Glomerular endothelial cell (primary cell): ENCODE results near the gene EN2. TPM values are rescaled to one million over a fixed set of nuclear protein-coding genes. Genes with fewer than 3 reads are reported as not detected.
"Not testable (repeated sequence)": the region's sequence is repeated elsewhere in the genome, so short reads cannot be mapped to it uniquely, and the experiment has no call there.

Source experiments
- DNase-seq: peaks from one replicate; pipeline ENCODE4 v3.0.0-alpha.2; 2011; ENCODE audit warnings: low read depth, low spot score; ENCODE audit errors: extremely low read depth
- total RNA-seq: library from RNA; depleted of rRNA; stranded (reverse); fragments of >200 nt; gene quantifications from 2 replicates; pipeline ENCODE4 v1.2.3, GENCODE V29; 2015

Gene EN2
- total RNA-seq, 1 donor from 2014 or later, result not detected

DNA sequence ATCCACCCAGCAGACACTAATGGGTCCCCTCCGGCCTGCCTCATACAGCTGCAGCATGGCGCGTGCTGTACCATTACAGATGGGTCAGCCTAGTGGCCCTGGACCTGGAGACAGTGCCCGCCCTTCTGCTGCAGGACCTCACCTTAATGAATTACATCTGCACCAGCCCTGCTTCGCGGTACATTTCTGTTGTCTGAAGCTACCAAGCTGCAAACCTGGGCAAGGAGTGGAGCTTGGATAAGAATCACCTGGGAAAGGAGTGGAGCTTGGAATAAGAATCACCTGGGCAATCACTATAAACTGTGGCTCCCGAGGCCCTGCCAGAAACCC is 33.0 kb upstream of the EN2 start:
- DNase-seq, result no peak

DNA sequence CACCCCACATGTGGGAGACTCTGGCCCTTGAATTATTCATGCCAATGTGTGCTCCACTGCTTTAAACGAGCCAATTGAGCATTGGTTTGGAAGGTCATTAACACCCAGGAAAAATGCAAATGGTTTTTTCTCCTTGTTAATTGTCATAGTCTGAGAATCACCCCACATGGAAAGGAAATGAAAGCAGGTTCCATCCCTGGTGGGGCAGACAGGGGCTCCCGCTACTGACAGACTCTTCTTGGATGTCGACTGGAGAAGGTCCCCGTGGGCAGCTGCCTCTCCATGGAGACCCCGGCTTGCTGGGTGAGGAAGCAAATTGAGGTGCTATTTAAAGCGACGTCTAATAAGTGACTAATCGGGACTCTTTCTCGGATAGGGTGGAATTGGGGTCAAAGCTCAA is 32.0 kb upstream of the EN2 start:
- DNase-seq, result no peak

DNA sequence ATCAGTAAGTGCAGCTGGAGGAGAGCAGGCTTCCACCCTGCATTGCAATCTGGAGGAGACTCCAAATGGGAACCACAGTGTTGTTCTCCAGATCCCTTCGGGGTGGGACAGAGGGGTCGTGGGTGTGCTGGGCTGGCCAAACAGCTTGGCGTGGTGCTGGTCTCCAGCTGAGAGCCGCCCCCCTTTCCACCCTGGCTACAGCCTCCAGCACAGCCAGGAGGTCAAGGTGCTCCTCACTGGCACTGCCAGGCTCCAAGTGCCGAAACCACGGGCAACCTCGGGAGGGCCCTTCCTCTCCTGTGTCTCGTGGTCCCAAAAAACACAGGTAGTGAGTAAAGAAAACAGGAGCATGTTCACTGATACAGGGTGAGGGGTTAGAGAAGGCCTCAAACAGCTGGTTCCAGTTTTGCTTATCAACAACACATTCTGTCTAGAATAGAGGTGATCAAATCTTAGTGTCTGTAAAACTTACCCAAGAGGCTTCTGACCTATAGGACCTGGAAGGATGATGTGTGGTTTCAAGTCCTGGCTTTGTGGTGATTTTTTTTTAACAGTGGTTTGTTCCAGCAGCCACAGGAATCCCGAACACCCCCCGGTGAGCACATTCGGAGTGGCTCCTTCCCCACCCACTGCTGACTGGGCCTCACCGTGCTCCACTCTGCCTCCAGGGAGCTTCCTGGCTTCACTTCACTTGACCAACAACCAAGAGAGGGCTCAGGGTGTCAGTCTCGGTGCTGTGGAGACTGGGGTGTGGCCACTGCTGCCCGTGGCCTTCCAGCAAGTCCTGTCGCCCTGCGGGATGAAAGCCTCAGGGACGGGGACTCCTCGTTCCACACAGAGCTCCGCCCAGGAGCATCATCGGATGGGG is 31.2 kb upstream of the EN2 start:
- no peak for DNase-seq

DNA sequence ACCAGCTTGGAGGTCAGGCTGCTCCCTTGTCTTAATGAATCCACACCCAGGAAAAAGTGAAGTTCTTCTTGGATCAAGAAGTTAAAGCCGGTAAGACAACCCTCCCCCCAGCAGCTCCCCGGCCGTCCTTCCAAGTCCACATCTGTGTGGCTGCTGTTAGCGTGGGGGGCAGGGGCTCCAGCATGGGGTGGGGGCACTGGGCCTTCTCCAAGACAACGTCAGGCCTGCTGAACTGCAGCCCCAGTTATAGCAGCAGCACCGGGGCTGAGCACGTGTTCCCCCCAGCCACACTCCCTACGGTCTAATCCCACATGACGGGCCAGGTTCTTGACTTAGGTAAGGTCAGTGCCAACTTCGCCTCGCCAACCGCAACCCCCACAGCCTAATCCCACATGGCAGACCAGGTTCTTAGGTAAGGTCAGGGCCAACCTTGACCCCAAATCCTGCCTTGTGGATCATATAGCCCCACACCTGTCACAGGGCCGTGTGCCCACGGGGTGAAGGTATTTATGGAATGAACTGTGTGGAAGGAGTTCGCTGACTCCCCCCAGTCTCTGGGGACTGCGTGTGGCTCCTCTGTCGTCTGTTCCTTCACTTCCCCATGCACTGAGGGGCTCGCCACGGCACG is 30.4 kb upstream of the EN2 start:
- DNase-seq, result no peak

- no peak for DNase-seq
Observed at GRCh38 chr7:155428171-155428834, 29.6 kb upstream of the EN2 start.

DNA sequence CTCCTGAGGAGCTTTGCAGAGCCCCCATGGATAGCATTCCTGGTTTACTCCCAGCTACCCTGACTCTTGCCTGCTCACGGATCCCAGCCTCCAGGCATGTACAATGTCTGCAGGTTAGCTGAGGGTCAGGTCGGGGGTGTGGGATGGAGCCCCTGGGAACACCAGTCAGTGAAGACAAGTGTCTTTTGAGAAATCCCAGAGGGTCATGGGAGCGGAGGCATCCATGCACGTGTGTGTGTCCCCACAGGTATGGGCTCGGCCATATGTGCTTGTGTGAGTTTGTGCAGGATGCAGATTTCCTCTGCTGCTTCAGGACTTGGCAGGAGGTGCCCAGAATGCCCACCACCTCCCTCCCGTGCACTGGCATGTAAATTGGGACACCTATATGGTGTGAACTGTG is 28.3 kb upstream of the EN2 start:
- no peak for DNase-seq

- no peak for DNase-seq
Observed at GRCh38 chr7:155430606-155431005, 27.3 kb upstream of the EN2 start.

DNA sequence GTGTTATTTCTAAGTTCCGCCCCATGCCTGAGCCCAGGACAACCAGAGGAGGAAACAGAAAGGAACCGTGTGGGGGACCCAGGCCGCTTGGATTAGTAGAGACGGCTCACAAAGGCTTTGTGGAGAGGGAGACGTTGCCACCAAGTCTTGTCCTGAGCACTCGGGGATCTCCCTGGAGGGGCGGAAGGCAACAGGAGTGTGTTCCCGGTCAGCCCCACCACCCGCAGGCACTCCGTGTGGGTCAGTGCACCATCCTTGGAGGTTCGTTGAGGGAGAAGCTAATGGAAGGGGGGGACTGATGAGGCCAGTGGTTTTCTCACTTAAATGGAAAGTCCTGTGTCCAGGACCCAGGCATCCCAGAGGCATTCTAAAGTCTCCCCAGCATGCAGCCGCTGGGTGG is 26.7 kb upstream of the EN2 start:
- no peak for DNase-seq

- DNase-seq, result no peak
Observed at GRCh38 chr7:155431711-155432110, 26.2 kb upstream of the EN2 start.

DNA sequence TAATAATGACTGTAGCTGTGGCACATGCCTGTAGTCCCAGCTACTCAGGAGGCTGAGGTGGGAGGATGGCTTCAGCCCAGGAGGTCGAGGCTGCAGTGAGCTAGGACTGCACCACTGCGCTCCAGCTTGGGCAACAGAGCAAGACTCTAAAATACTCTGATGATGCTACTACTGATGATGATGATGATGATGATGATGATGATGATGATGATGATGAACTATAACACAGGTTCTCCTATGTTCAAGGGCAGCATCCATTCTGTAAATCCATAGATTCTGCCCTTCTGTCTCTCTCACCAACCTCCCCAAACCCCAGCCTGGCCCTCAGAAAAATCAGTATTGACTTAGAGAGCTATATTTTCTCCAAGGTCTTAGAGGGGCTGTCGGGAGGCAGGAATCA is 22.8 kb upstream of the EN2 start:
- no peak for DNase-seq

GRCh38 chr7:155437836-155438235 is 20.1 kb upstream of the EN2 start:
- no peak for DNase-seq

- no peak for DNase-seq
Observed at GRCh38 chr7:155438777-155439176, 19.2 kb upstream of the EN2 start.

DNA sequence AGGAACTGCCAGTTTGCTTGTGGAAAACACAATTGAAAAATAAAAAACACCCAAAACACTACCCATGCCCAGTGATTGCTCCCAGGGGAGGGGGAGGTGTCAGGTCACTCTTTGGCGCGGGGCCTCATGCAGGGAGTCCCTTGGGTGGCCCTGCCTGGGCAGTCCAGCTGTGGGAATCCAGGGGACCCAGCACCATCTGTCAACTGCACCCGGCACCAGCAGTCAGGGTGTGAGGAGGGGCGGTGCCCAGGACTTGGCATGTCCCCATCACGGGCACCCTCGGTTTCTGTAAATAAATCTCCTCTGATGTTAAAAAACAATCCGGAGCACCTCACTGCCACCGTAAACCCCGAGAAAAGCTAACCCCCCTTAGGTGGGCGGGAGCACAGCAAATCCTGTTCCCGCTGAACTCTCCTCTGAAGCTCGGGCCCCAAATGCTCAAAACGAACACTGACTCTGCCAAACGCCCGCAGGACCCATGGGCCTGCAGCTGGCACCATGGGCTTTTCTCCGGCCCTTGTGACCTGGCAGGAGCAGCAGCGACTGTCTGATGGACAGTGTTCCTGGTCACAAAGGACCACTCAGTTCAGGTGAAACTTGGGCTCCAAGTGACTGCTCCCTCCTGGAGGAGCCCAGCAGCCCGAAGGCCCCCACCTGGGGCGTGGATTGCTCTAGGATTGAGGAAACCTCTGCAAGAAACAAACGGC is 18.5 kb upstream of the EN2 start:
- DNase-seq, result no peak

GRCh38 chr7:155440018-155440410 is 17.9 kb upstream of the EN2 start:
- DNase-seq, result no peak

- no peak for DNase-seq
Observed at GRCh38 chr7:155441856-155442255, 16.1 kb upstream of the EN2 start.

DNA sequence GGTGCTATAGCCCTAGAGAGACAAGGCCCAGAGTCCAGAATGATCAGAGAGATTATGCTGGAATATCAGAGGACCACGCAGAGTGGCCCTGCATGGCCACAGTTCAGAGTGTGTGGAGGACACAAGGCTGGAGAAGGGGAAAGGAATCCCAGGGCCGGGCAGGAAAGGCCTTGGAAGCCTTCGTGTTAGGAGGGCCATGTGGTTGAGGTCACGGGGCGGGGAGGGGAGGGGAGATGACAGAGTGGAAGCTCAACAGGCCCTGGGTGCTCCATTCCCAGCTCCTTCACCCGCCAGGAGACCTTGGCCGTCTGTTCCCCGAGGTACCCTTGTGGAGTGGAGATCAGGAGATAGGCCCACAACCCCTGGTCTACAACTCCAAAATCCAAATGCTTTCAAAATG is 13.2 kb upstream of the EN2 start:
- DNase-seq, result no peak

DNA sequence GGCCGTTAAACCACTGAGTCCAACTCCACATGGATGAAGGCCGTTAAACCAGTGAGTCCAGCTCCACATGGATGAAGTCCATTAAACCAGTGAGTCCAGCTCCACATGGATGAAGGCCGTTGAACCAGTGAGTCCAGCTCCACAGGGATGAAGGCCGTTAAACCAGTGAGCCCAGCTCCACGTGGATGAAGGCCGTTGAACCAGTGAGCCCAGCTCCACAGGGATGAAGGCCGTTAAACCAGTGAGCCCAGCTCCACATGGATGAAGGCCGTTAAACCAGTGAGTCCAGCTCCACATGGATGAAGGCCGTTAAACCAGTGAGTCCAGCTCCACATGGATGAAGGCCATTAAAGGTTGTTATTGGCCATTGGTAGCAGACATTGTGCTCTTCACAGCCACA is 12.3 kb upstream of the EN2 start:
- not testable (repeated sequence) for DNase-seq

DNA sequence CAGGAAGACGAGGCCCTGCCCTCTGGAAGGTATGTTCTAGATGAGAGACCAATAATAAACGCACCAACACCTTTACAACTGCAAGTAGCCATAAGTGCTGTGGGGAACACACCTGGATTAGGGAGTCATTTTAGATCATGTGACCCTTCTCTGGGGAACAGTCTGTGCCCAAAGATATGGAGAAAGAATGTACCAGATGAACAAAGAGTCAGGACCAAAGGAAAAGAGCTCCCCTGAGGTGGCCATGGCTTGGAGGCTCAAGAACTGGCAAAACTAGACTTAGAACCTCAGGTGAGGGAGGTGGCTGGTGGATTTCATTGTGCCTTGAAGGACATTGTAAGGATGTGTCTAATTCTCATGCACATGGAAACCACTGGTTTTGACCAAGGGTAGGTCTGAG is 10.3 kb upstream of the EN2 start:
- no peak for DNase-seq

GRCh38 chr7:155448632-155449007 is 9.3 kb upstream of the EN2 start:
- no peak for DNase-seq

DNA sequence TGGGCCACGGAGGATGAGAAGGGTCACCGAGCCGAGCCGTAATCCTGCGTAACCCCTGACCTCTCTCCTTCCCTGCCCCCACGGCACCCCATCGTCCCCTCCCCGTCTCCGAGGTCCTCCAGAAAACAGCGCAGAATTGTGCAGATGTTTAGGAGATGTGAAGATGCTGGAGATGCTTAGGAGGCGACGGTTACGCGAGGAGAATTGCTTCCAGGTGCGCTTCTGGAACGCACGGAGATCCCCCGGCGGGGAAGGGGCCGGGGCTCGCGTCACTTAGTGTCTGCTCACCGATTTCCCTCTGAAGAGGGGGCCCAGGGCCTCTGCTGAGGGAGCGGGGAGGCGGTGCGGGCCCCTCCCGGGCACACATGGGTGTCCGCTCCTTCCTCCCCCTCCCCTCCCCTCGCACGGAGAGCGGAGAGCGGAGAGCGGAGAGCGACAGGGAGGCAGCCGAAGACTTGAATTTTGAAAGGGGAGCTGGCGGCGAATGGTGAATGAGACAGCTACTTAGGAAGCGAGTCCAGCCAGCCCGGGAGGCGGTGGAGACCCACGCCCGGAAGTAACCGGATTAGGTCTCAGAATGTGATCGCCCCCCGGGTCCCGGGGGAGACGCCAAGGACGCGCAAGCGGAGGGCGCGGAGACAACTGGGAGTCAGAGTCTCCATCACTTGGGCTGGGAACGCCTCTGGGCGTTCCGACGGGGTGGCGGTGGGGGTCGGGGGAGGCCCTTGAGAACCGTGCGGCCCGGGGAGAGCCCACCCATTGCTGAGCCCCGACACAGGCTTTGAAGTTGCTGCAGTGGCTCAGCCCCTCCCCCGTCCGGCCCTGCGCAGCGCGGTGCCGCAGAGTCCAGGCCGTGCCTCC is 8.7 kb upstream of the EN2 start:
- no peak for DNase-seq
